Measurements from ENCODE around the gene ACTL8. TPM values are rescaled to one million over a fixed set of nuclear protein-coding genes. Genes with fewer than 3 reads are reported as not detected.

Gene ACTL8
- total RNA-seq, 1 experiment from 2014 or later = 1.5 TPM

GRCh38 chr1:17792421-17792820 is 37.3 kb downstream of the ACTL8 start:
- in situ Hi-C loops (cut with HindIII; ENCODE audit: low pct_unique_long_range_greater_than_20kb, low sequenced_read_pairs) = no loop called here
- DNase-seq (ENCODE audit: low read depth) = no peak

DNA sequence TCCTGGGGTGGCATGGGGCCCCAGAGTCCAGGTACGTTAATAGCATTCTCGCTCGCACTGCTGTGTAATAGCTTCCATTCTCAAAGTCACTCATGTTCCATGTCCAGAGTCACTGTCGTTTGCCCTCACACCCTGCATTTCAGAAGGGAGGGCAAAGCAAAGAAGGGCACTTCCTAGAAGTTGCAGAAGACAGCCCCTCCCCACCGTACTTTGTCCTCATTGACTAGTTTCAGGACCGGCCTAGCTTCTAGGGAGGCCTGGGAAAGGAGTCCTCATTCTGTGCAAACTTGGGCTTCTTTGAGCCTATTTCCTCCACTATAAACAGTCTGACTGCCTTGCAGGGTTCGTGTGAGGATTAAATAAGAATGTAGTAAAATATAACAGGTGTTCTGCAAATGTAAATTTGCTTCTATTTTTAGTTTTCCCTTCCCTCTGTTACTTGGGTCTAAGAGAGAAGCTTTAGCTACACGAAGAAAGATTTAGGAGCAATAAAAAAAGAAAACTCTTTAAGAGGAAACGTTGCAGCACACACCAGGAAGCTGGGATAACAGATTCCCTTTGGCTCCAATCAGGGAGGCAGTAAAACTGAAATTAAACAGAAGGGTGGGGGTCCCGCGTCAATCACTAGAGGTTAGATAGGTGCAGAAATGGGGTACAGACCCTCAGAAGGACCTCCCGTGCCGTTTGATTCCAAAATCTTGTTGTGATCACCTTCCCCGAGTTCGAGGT is 40.1 kb downstream of the ACTL8 start:
- DNase-seq (ENCODE audit: low read depth) = no peak
- in situ Hi-C loops (cut with HindIII; ENCODE audit: low pct_unique_long_range_greater_than_20kb, low sequenced_read_pairs) = no loop called here

GRCh38 chr1:17795836-17796645 is 40.9 kb downstream of the ACTL8 start:
- in situ Hi-C loops (cut with HindIII; ENCODE audit: low pct_unique_long_range_greater_than_20kb, low sequenced_read_pairs) = no loop called here

DNA sequence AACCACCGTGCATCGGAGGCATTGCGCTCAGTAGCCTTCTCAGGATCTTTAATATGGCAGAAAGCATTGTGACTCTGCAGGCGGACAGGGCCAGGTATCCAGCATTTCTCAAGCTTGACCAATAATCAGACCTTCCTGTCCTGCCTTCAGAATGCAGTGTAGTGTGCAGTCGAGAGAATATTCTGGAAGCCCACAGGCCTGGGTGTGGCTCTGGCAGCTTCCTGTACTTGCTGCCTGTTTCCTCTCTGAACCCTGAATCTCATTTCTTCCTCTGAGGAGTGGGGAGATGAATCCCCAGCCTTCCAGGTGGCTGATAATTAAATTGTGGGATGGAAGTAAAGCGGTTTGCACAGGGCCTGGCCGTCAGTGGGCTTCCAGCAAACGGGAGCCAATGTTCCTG is 42.3 kb downstream of the ACTL8 start:
- no peak for DNase-seq (ENCODE audit: low read depth)
- in situ Hi-C loops (cut with HindIII; ENCODE audit: low pct_unique_long_range_greater_than_20kb, low sequenced_read_pairs) = no loop called here

More at GRCh38 chr1:17795836-17796645, 40.9 kb downstream of the ACTL8 start:
- DNase-seq (ENCODE audit: low read depth) = no peak

DNA sequence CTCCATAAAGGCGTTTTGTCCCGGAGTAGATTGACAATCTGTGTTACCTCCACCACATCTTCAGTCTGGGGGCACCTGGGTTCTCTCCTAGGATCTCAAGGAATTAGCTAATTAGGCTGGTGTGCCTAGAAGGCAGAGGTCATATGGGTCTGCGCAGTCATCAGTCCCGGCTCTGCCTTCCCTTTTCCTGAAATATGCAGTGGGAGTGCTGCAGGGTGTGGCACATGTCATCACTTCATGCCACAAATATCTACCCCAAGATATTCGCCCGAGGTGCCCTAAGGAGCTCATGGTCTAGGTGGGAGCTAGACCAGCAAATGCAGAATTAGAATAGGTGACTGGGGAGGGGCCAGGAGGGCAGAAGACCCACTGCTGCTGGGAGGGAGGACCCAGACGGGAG is 42.9 kb downstream of the ACTL8 start:
- in situ Hi-C loops (cut with HindIII; ENCODE audit: low pct_unique_long_range_greater_than_20kb, low sequenced_read_pairs) = no loop called here
- DNase-seq (ENCODE audit: low read depth) = no peak

DNA sequence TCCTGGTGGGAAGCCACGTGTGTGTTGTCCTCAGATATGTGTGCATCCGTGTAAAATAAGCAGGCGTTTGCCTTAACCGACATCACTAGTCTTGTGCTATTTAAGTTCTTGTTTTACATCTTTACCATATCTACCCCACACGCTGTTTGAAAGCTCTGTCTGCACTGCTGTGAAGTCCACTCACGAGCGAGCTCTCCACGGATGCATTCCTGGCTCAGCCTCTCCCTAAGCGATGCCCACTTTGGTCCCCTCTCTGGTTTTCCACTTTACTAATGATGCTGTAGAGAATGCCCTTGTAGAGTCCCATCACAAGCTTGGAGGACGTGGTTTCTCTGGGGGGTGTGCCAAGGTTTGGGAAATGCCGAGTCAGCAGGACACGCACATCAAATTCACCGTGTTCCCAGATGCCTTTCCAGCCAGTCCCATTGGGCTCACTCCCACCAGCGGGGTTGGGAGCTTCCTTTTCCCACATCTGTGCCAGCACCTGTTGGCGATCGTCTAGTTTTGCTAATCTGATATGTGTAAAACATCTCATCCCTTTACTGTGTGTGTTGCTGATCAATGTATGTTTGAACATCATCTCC is 43.8 kb downstream of the ACTL8 start:
- in situ Hi-C loops (cut with HindIII; ENCODE audit: low pct_unique_long_range_greater_than_20kb, low sequenced_read_pairs) = no loop called here
- no peak for DNase-seq (ENCODE audit: low read depth)

DNA sequence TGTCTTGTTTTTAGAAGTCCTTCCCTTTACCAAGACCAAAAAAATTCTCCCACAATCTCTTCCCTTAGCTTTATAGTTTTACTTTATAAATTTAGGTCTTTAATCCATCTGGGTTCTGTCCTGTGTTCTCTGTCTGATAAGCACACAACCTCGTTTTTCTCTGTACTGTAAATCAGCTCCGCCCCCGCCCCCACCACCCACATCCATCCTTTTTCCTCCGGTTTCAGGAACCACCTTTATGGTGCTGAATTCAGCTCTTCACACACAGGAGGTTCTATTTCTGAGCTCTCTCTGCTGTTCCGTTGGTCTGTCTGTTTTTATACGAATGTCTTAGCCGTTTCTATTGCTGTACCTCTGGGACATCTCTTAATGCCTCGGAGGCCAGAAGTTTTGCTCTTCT is 44.5 kb downstream of the ACTL8 start:
- in situ Hi-C loops (cut with HindIII; ENCODE audit: low pct_unique_long_range_greater_than_20kb, low sequenced_read_pairs) = no loop called here
- DNase-seq (ENCODE audit: low read depth) = no peak

DNA sequence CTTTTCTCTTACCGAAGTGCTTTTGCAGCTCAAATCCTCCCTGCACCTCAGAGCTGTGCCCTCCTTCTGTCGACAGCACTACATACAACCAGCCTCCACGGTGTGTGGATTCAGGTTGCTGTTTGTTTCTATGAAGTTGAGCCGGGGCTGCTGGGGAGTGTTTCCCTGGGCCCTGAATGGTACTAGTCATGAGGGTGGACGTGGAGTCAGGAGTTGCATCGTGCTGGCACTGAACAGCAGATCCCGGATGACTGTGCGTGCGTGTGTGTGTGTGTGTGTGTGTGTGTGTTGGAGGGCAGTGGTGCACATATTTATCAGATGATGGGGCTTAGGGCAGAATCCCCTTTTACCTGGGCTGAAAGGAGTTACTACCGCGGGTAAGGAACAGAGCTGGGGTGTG is 47.0 kb downstream of the ACTL8 start:
- in situ Hi-C loops (cut with HindIII; ENCODE audit: low pct_unique_long_range_greater_than_20kb, low sequenced_read_pairs) = no loop called here
- no peak for DNase-seq (ENCODE audit: low read depth)

- DNase-seq (ENCODE audit: low read depth) = no peak
- in situ Hi-C loops (cut with HindIII; ENCODE audit: low pct_unique_long_range_greater_than_20kb, low sequenced_read_pairs) = no loop called here
Measured at GRCh38 chr1:17802945-17803344, 47.8 kb downstream of the ACTL8 start.

GRCh38 chr1:17805869-17806684 is 50.9 kb downstream of the ACTL8 start:
- in situ Hi-C loops (cut with HindIII; ENCODE audit: low pct_unique_long_range_greater_than_20kb, low sequenced_read_pairs) = no loop called here
- DNase-seq (ENCODE audit: low read depth) = no peak

- in situ Hi-C loops (cut with HindIII; ENCODE audit: low pct_unique_long_range_greater_than_20kb, low sequenced_read_pairs) = no loop called here
- DNase-seq (ENCODE audit: low read depth) = no peak
Measured at GRCh38 chr1:17808816-17809215, 53.7 kb downstream of the ACTL8 start.

- in situ Hi-C loops (cut with HindIII; ENCODE audit: low pct_unique_long_range_greater_than_20kb, low sequenced_read_pairs) = no loop called here
- DNase-seq (ENCODE audit: low read depth) = no peak
Measured at GRCh38 chr1:17810668-17811067, 55.5 kb downstream of the ACTL8 start.

DNA sequence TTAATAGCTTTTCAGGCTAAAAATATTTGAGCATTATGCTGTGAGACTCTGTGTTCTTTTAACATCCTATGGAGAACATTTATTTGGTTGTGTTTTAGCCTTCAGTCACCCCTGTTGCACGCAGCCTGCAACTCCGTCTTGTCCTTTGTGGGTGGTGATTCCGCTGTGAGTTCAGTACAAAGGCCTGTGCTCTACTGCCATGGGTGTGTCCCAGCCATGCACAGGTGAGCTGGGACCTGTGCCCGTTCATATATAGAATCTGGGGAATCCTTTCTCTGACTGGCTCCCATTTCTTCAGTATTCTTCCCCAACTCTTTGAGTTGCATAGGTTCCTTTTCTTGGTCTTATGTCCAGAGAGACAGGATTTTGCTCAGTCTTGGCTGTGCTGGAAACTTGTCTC is 61.4 kb downstream of the ACTL8 start:
- DNase-seq (ENCODE audit: low read depth) = no peak
- in situ Hi-C loops (cut with HindIII; ENCODE audit: low pct_unique_long_range_greater_than_20kb, low sequenced_read_pairs) = no loop called here

- no peak for DNase-seq (ENCODE audit: low read depth)
- in situ Hi-C loops (cut with HindIII; ENCODE audit: low pct_unique_long_range_greater_than_20kb, low sequenced_read_pairs) = no loop called here
Measured at GRCh38 chr1:17819129-17819802, 64.1 kb downstream of the ACTL8 start.

- no peak for DNase-seq (ENCODE audit: low read depth)
- in situ Hi-C loops (cut with HindIII; ENCODE audit: low pct_unique_long_range_greater_than_20kb, low sequenced_read_pairs) = no loop called here
Measured at GRCh38 chr1:17820198-17820597, 65.1 kb downstream of the ACTL8 start.

GRCh38 chr1:17822741-17823426 is 67.8 kb downstream of the ACTL8 start:
- no peak for DNase-seq (ENCODE audit: low read depth)
- in situ Hi-C loops (cut with HindIII; ENCODE audit: low pct_unique_long_range_greater_than_20kb, low sequenced_read_pairs) = no loop called here

DNA sequence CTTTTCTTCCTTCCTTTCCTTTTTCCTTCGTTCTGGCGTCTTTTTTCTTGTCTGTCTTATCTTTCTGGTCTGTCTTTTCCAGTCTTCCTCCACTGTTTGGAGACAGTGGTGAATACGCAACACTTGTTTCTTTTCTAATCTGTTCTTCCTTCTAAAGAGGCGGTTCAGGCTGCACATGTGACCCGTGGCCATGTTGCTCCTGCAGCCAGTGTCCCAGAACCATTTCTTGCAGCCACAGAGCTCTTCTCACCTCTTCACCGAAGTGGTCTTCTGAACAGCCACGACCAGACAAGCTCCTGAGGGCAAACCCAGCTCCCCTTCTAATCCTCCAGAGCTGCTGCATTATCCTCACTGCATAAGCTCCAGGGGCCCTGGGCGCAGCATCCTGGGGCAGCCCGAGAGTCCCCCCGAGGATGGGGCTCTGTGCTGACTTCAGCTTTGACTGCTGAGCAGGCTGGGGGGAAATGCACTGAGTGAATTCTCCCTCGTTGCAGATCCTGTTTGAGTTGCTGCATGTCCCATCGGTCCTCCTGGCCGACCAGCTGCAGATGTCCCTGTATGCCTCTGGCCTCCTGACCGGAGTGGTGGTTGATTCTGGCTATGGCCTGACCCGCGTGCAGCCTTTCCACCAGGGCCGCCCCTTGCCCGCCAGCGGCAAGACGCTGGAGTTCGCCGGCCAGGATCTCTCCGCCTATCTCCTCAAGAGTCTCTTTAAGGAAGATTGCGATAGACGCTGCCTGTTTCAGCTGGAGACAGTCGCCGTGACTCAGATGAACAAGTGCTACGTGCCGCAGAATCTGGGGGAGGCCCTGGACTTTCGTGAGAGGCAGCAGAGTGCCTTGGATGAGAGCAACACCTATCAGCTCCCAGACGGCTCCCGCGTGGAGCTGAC is 70.4 kb downstream of the ACTL8 start:
- no peak for DNase-seq (ENCODE audit: low read depth)
- in situ Hi-C loops (cut with HindIII; ENCODE audit: low pct_unique_long_range_greater_than_20kb, low sequenced_read_pairs) = no loop called here

All from Caki2 (cell line).